ENCODE results near the gene SDK1.

DNA sequence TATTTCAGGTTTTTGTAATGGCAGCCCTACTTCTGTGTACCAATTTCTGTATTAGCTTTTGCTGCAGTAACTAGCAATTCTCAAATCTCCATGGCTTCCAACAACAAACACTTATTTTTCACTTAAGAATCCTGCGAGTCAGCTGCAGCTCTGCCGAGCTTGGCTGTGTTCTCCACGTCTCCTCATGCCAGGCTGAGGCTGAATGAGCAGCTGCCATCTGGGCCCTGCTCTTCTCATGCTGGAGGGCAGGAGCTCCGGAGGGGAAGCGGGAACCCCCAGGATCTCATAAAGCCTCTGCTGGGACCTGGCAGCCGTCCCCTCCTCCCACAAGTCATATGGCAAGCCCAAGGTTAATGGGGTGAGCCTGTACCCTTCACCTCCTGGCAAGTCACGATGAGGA, 591.1 kb downstream of the SDK1 start:
- TF ChIP-seq POLR2A (IDR thresholded peaks at IDR 0.05; ENCODE audit: low read depth, low read length) (no peak), POLR2AphosphoS5 (IDR thresholded peaks at IDR 0.05; ENCODE audit: insufficient read depth, low read depth, low read length) (no peak)
- TF ChIP-seq, protein P1, sequence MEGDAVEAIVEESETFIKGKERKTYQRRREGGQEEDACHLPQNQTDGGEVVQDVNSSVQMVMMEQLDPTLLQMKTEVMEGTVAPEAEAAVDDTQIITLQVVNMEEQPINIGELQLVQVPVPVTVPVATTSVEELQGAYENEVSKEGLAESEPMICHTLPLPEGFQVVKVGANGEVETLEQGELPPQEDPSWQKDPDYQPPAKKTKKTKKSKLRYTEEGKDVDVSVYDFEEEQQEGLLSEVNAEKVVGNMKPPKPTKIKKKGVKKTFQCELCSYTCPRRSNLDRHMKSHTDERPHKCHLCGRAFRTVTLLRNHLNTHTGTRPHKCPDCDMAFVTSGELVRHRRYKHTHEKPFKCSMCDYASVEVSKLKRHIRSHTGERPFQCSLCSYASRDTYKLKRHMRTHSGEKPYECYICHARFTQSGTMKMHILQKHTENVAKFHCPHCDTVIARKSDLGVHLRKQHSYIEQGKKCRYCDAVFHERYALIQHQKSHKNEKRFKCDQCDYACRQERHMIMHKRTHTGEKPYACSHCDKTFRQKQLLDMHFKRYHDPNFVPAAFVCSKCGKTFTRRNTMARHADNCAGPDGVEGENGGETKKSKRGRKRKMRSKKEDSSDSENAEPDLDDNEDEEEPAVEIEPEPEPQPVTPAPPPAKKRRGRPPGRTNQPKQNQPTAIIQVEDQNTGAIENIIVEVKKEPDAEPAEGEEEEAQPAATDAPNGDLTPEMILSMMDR (IDR thresholded peaks at IDR 0.05; ENCODE audit: extremely low read depth in 1 of 2, insufficient read depth in 1 of 2, low read depth in 1 of 2, low read length in 2 of 2): no peak

All from endothelial cell of umbilical vein (primary cell).